Small intestine (tissue), 7 donors: ENCODE measurements around the gene KCNJ12. TPM values are rescaled to one million over a fixed set of nuclear protein-coding genes. Genes with fewer than 3 reads are reported as not detected.

ENCODE experiments used
- DNase-seq, 2 donors: peaks; one replicate each; pipeline versions ENCODE4 v3.0.0 to v3.0.0-alpha.2; 2013
- FAIRE-seq: peaks from 2 replicates; lab custom pipeline; 2012; peaks lifted over from hg19 to GRCh38; lab: Jason Lieb, UNC
- H3K27ac ChIP-seq, 3 donors: one replicate each; pipeline ENCODE4 v1.5.1; 2013; ENCODE audit warnings: low read length in 2 of 3, mild to moderate bottlenecking in 2 of 3, control low read depth in 1 of 3, inconsistent platforms in 1 of 3, low read depth in 1 of 3, moderate library complexity in 1 of 3
- H3K27me3 ChIP-seq, 3 donors: one replicate each; pipeline ENCODE4 v1.6.1; 2013; ENCODE audit warnings: low read length in 3 of 3, inconsistent platforms in 1 of 3; ENCODE audit not compliant: control insufficient read depth in 3 of 3, insufficient read depth in 3 of 3
- H3K36me3 ChIP-seq, 3 donors: one replicate each; pipeline ENCODE4 v1.6.1; 2013; ENCODE audit warnings: low read length in 3 of 3, inconsistent platforms in 1 of 3, low read depth in 1 of 3, mild to moderate bottlenecking in 1 of 3, moderate library complexity in 1 of 3; ENCODE audit not compliant: control insufficient read depth in 3 of 3, insufficient read depth in 2 of 3
- H3K4me1 ChIP-seq, 3 donors: one replicate each; pipeline ENCODE4 v1.6.1; 2013; ENCODE audit warnings: low read length in 2 of 3, inconsistent platforms in 1 of 3, low read depth in 1 of 3, mild to moderate bottlenecking in 1 of 3, moderate library complexity in 1 of 3; ENCODE audit not compliant: control insufficient read depth in 3 of 3, insufficient read depth in 2 of 3
- H3K4me3 ChIP-seq, 3 donors: one replicate each; pipeline ENCODE4 v1.5.1; 2013; ENCODE audit warnings: low read length in 3 of 3, control low read depth in 1 of 3, inconsistent platforms in 1 of 3, low read depth in 1 of 3, mild to moderate bottlenecking in 1 of 3, moderate library complexity in 1 of 3
- H3K9me3 ChIP-seq, 2 donors: one replicate each; pipeline ENCODE4 v1.6.1; 2013; ENCODE audit warnings: low read depth in 1 of 2, low read length in 1 of 2; ENCODE audit not compliant: control insufficient read depth in 2 of 2, insufficient read depth in 1 of 2
- WGBS, 3 donors: extraction: QIAGEN DNeasy Blood & Tissue Kit; methylation state at CpG; one replicate each; pipeline ENCODE4 v1.1.7; 2013; 5-methylcytosine and 5-hydroxymethylcytosine counted together
- polyA plus RNA-seq, 4 donors: library from polyadenylated mRNA; stranded (reverse) in 3 of 4; unstranded in 1 of 4; fragments of 200-250 nt in 3 of 4; fragments of 120-200 nt in 1 of 4; gene quantifications; one replicate each; pipeline versions ENCODE4 v1.2.1 to v1.2.3, GENCODE V29; 2013
- donor health status: healthy with polysubstance abuse.
- donor health status: control.
- donor health status: control.
- donor health status: Bipolar disorder and iron deficiency.
- donor health status: healthy.

Gene KCNJ12
- polyA plus RNA-seq, 4 donors: 2.0 to 17.8 TPM; not detected in 2

DNA sequence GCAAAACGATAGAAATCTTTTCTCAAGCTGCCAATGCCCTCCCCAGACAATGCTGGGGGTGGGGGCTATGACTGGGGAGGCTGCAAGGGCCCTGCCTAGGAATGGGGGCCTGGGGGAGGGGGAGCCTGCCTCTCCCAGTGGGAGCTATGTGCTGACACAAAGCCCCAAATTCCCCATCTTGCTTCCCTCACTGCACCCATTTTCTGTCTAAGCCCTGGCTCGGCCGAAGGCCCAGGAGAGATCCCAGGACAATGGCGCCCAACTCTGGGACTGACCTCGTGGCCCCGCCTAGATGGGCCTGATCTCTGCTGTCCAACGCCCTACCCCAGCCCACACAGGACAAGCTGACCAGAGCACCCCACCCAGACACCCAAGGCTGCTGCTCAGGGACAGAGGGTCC lies 11.1 kb upstream of the KCNJ12 start:
- H3K4me1 ChIP-seq: peaks cover 0 to 4% (median 0%) of the 10 kb centered on the region in 3 donors
- FAIRE-seq: no peak
- no peaks in the 10 kb centered on the region for H3K27me3 ChIP-seq
- H3K4me3 ChIP-seq: no peak overlapping the region
- H3K9me3 ChIP-seq: no peaks in the 10 kb centered on the region
- H3K36me3 ChIP-seq: no peaks in the 10 kb centered on the region
- 69 to 78% (median 73%) methylated on average over 7 of the region's 7 CpGs for WGBS, 3 donors
- no peak for DNase-seq
- H3K27ac ChIP-seq: no peak overlapping the region

DNA sequence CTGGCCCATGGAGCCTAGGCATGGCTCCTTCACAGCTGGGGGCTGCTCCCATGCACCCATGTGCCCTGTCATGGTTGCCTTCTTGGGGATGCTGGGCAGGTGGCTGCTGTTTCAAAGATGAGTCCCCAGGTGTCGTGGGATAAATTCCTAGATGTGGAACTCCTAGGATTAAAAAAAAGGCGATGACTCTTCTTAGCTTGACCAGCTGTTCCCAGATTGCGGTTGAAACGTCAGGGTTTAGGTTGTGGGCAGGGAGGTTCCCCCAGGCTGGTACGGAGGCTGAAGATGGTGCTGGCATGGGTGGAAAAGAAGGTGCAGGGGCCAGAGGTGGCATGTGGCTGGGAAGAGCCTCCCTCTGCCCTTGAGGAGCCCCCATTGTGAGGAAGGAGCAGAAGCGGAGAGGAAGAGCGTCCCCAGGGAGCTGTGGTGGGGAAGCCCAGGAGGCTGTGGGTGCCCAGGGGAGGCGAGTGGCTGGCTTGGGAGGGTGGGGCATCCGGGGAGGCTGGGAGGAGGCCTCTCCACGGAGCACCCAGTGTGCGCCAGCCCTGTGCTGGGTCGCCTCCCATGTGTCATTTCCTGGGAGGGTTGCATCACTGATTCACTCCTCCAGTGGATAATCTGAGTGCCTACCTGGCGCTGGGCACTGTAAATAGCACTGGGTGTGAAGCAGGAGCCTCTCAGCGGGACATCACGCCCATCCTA lies 7.5 kb upstream of the KCNJ12 start:
- H3K4me3 ChIP-seq: no peak overlapping the region
- no peaks in the 10 kb centered on the region for H3K27me3 ChIP-seq
- DNase-seq (no peak), FAIRE-seq (no peak)
- no peaks in the 10 kb centered on the region for H3K9me3 ChIP-seq
- H3K4me1 ChIP-seq: peaks cover 0 to 22% (median 0%) of the 10 kb centered on the region in 3 donors
- no peak overlapping the region for H3K27ac ChIP-seq
- no peaks in the 10 kb centered on the region for H3K36me3 ChIP-seq
- WGBS, 3 donors: 62 to 79% (median 71%) methylated on average over 15 of the region's 15 CpGs

DNA sequence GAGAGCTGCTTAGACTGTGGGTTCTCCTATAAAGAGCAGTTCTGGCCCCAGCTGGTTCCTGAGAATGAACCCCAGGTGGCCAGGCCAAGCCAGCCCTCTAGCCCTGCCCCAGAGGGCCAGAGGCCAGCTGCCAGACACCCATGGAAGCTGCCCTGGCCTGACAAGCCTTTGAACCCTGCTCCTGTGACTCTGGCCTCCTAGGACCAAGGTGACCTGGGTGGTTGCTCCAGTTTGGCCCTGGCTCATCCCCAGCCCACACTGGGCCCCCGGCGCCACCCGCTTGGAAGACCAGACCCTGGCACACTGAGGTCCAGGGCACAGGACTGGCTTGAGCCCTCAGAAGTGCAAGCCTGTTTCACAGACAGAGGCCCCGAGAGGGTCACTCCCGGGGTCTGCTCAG lies 6.8 kb upstream of the KCNJ12 start:
- DNase-seq (no peak), FAIRE-seq (no peak)
- 92 to 93% (median 92%) methylated on average over 3 to 5 of the region's 5 CpGs for WGBS, 3 donors
- Histone ChIP-seq H3K4me3 (no peak overlapping the region), H3K36me3 (no peaks in the 10 kb centered on the region), H3K4me1 (peaks cover 0 to 25% (median 0%) of the 10 kb centered on the region in 3 donors), H3K27ac (no peak overlapping the region), H3K27me3 (no peaks in the 10 kb centered on the region), H3K9me3 (no peaks in the 10 kb centered on the region)

DNA sequence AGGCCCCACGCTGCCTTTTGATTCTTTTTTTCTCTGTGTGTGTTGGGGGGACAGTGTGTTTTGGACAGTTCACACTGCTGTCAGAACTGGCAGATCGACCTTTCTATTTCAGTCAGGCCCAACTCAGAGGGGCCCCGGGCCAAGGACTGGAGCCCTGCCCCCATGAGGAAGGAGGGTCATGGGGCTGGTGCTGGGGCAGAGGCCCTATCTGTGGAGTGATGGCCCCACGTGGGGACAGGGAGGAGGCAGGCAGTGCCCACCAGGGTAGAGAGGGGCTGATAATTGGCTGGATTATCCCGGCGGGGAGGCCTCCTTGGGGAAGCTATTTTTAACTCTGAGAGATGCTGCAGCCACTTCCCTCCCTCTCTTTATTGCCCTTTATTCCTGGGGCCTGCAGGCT lies 5.7 kb upstream of the KCNJ12 start:
- DNase-seq: peak in 1 of 2 donors; percentile 74
- no peaks in the 10 kb centered on the region for H3K36me3 ChIP-seq
- peaks cover 0 to 32% (median 0%) of the 10 kb centered on the region in 3 donors for H3K4me1 ChIP-seq
- WGBS, 3 donors: 16 to 45% (median 31%) methylated on average over 6 of the region's 6 CpGs
- FAIRE-seq: no peak
- H3K27me3 ChIP-seq: peaks cover 0 to 3% (median 0%) of the 10 kb centered on the region in 3 donors
- H3K9me3 ChIP-seq: no peaks in the 10 kb centered on the region
- peak overlapping the region in 1 of 3 donors; percentile 42 for H3K27ac ChIP-seq
- H3K4me3 ChIP-seq: no peak overlapping the region

DNA sequence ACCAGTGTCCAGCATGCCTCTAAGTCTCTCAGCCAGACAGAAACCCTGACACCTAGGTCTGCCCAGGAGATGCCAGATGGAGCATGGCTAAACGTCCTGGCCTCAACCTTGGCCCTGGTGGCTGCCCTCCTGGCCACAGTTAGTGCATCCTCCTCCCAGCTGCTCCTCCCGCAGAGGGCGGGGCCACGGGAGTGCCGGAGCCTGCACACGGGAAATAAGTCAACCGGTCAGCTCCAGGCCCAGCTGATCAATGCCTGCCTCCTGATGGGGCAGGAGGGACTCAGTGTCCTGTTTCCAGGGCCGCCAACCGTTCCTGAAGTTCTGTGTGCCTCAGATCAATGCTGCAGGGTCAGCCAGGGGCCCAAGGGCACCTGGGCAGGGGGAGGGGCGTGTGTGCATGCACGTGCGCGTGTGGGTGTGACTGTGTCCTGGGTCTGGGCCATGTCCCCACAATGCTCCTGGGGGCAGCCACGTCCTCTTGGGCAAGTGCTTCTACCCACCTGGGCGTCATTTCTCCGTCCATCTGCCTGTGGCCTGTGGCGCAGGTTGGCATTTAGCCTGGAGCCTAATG lies 4.6 kb upstream of the KCNJ12 start:
- Histone ChIP-seq H3K9me3 (no peaks in the 10 kb centered on the region), H3K36me3 (no peaks in the 10 kb centered on the region), H3K4me1 (peaks cover 0 to 38% (median 0%) of the 10 kb centered on the region in 3 donors), H3K4me3 (no peak overlapping the region), H3K27ac (no peak overlapping the region), H3K27me3 (peaks cover 3 to 6% (median 5%) of the 10 kb centered on the region in 3 donors)
- FAIRE-seq: no peak
- WGBS, 3 donors: 38 to 72% (median 47%) methylated on average over 17 of the region's 17 CpGs
- DNase-seq: no peak

DNA sequence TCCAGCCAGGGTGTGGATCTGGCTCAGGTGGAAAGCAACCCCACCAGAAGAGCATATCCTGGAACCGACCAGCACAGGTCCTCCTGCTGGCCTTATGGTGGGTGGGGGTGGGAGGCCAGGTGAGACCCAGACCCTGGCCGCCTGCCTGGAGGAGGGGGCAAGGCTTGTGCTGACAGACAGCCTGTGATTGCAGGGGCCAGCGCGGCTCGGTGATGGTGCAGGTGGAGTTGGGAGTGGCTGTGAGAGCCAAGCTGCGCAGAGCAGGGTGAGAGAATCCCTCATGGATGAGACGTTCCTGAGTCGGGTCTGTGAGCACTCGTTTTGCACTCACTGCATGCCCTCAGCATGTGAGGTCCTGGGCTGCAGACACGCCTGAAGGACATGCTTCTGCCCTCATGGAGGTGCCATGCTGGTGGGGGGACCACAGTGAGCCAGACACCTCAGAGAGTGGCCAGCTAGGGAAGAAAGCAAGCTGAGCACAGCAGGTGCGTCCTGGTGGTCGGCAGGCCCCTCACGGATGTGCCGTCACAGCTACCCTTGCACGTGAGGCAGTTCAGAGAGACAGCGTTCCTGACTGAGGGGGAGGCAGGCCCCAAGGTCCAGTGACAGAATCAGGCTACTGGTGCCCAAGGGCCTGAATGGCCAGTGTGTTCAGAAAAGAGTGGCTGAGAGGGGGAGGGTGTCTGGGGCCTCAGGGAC lies 3.8 kb upstream of the KCNJ12 start:
- Histone ChIP-seq H3K27me3 (peaks cover 6 to 12% (median 8%) of the 10 kb centered on the region in 3 donors), H3K4me1 (peaks cover 0 to 38% (median 3%) of the 10 kb centered on the region in 3 donors), H3K27ac (no peak overlapping the region), H3K9me3 (no peaks in the 10 kb centered on the region), H3K36me3 (no peaks in the 10 kb centered on the region), H3K4me3 (no peak overlapping the region)
- DNase-seq (no peak), FAIRE-seq (no peak)
- WGBS, 3 donors: 85 to 90% (median 86%) methylated on average over 16 of the region's 16 CpGs

DNA sequence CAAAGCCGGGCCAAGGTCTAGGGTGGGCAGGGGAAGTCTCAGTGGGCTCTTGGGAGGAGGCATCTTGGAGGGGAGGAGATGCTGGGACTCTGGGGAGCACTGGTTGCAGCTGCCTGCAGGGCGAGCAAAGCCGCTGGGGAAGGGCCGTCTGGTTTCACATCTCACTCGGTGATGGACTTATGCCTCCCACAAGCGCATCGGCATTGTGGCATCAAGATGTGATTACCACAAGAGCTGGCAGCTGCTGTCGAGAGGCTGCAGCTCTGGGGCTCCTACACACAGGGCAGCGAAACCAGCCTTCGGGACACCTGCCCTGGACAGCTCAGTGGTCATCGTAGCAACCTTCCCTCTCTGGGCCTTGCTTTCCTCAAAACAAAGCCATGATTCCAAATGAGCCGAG lies 3.1 kb upstream of the KCNJ12 start:
- FAIRE-seq: no peak
- Histone ChIP-seq H3K9me3 (no peaks in the 10 kb centered on the region), H3K4me1 (peaks cover 0 to 42% (median 3%) of the 10 kb centered on the region in 3 donors), H3K36me3 (no peaks in the 10 kb centered on the region), H3K27me3 (peaks cover 6 to 18% (median 15%) of the 10 kb centered on the region in 3 donors), H3K4me3 (no peak overlapping the region), H3K27ac (no peak overlapping the region)
- 67 to 73% (median 67%) methylated on average over 12 of the region's 12 CpGs for WGBS, 3 donors
- DNase-seq: no peak

DNA sequence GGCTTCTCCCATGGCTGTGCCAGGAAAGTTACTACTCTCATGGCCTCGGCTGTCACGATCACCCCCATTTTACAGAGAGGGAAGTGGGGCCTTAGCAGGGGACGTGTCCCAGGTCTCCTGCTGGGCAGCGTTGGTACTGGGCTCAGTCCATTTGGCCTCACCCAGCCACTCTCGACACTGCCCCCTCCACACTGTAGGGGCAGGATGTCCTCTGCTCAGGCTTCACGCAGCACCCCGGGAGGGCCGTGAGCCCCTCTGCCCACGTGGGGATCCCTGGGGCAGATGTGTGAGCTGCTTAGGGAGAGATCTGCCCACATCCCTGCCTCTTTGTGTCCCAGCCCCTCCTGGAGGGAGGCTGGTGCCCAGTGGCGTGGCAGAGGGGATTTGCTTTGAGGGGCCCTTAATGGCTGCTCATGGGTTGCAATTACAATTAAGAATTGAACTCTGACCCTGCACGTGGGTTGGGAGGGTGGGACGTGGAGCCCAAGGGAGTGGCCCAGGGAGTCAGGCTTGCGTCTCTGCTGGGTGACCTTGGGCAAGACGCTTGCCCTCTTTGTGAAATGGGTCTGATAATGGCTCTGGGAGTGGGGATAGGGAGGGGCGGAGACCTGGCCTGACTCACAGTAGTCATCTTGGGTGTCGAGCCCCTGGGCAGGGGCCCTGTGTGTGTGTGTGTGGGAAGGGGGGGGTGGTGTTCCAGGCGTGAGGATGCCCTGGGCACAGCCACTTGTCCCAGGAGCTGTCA lies 2.3 kb upstream of the KCNJ12 start:
- H3K4me1 ChIP-seq: peaks cover 0 to 48% (median 3%) of the 10 kb centered on the region in 3 donors
- H3K4me3 ChIP-seq: no peak overlapping the region
- peaks cover 6 to 25% (median 20%) of the 10 kb centered on the region in 3 donors for H3K27me3 ChIP-seq
- WGBS, 3 donors: 40 to 66% (median 48%) methylated on average over 16 to 17 of the region's 17 CpGs
- H3K9me3 ChIP-seq: no peaks in the 10 kb centered on the region
- FAIRE-seq: no peak
- DNase-seq: peak; percentile 18 to 60
- H3K36me3 ChIP-seq: peaks cover 0 to 2% (median 0%) of the 10 kb centered on the region in 3 donors
- no peak overlapping the region for H3K27ac ChIP-seq
